Measurements from ENCODE around the gene OXTR. TPM values are rescaled to one million over a fixed set of nuclear protein-coding genes. Genes with fewer than 3 reads are reported as not detected.

Gene OXTR
- total RNA-seq, 4 donors from 2014 or later = 0.30 to 2.0 (median 1.2) TPM

DNA sequence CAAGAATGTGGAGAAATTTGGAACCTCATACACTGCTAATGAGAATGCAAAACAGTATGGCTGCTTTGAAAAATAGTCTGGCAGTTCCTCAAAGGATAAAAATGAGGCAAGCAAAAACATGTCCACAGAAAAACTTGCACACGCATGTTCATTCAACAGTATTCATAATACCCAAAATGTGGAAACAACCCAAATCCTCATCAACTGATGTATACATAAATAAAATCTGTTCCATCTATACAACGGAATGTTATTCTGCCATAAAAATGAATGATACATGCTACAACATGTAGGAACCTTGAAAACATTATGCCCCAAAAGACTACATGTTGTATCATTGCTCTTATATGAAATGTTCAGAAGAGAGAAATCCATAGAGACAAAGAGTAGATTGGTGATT lies 36.4 kb upstream of the OXTR start:
- no peak overlapping the region for H3K4me3 ChIP-seq
- H3K27ac ChIP-seq = no peak overlapping the region
- H3K4me1 ChIP-seq = no peaks in the 10 kb centered on the region
- H3K9me3 ChIP-seq = peaks cover 0 to 14% (median 0%) of the 10 kb centered on the region in 4 donors
- no peaks in the 10 kb centered on the region for H3K27me3 ChIP-seq
- no peak for DNase-seq (ENCODE audit: low spot score in 2 of 2)
- no peaks in the 10 kb centered on the region for H3K36me3 ChIP-seq
- no peak for TF ChIP-seq EP300 (IDR thresholded peaks at IDR 0.05)
- TF ChIP-seq, protein P1, sequence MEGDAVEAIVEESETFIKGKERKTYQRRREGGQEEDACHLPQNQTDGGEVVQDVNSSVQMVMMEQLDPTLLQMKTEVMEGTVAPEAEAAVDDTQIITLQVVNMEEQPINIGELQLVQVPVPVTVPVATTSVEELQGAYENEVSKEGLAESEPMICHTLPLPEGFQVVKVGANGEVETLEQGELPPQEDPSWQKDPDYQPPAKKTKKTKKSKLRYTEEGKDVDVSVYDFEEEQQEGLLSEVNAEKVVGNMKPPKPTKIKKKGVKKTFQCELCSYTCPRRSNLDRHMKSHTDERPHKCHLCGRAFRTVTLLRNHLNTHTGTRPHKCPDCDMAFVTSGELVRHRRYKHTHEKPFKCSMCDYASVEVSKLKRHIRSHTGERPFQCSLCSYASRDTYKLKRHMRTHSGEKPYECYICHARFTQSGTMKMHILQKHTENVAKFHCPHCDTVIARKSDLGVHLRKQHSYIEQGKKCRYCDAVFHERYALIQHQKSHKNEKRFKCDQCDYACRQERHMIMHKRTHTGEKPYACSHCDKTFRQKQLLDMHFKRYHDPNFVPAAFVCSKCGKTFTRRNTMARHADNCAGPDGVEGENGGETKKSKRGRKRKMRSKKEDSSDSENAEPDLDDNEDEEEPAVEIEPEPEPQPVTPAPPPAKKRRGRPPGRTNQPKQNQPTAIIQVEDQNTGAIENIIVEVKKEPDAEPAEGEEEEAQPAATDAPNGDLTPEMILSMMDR (IDR thresholded peaks at IDR 0.05) = no peak
- no peak for TF ChIP-seq POLR2A (IDR thresholded peaks at IDR 0.05)
- 92 to 93% methylated on average over 2 of the region's 2 CpGs for WGBS, 2 donors

DNA sequence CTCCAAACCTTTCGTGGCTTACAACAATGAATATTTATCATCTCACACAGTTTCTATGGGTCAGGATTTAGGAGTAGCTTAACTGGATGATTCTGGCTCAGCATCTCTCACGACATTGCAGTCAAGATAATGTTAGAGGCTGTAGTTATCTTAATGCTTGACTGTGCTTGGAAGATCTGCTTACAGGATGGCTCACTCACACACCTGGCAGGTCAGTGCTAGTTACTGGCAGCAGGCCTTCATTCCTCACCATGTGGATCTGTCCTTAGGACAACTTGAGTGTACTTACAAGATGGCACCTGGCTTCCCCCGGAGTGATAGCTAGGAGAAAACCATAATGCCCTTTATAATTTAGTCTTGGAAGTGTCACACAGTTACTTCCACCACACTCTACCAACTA lies 32.8 kb upstream of the OXTR start:
- no peaks in the 10 kb centered on the region for H3K4me1 ChIP-seq
- peaks cover 0 to 23% (median 0%) of the 10 kb centered on the region in 4 donors for H3K9me3 ChIP-seq
- WGBS, 2 donors = 87 to 89% methylated on average over 3 of the region's 3 CpGs
- no peaks in the 10 kb centered on the region for H3K36me3 ChIP-seq
- DNase-seq (ENCODE audit: low spot score in 2 of 2) = no peak
- no peak overlapping the region for H3K27ac ChIP-seq
- TF ChIP-seq, protein P1 (IDR thresholded peaks at IDR 0.05) = no peak
- TF ChIP-seq EP300 (IDR thresholded peaks at IDR 0.05) (no peak), POLR2A (IDR thresholded peaks at IDR 0.05) (no peak)
- no peak overlapping the region for H3K4me3 ChIP-seq
- no peaks in the 10 kb centered on the region for H3K27me3 ChIP-seq

DNA sequence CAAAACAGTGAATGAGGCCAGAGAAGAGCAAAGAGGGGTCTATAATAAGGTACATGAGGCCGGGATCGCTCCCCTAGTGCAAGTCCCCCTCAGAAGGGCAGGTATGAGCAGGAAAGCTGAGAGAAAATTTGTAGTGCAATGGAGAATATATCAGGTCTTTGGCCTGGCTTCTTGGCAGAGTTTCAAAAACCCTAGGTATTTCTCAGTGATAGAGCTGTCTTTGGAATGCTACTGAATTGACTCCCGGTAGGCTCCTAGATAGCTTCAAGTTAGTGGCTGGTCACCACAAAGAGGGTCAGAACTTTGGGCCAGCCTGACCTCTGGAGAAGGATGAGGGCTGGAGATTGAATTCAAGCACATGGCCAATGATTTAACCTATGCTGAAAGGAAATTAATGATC lies 30.6 kb upstream of the OXTR start:
- Histone ChIP-seq H3K36me3 (no peaks in the 10 kb centered on the region), H3K27me3 (no peaks in the 10 kb centered on the region), H3K27ac (no peak overlapping the region), H3K4me3 (no peak overlapping the region), H3K9me3 (peaks cover 0 to 21% (median 0%) of the 10 kb centered on the region in 4 donors), H3K4me1 (no peaks in the 10 kb centered on the region)
- no peak for TF ChIP-seq POLR2A (IDR thresholded peaks at IDR 0.05)
- TF ChIP-seq, protein P1 (IDR thresholded peaks at IDR 0.05) = no peak
- TF ChIP-seq EP300 (IDR thresholded peaks at IDR 0.05) = no peak
- WGBS, 2 donors = 72 to 86% methylated on average over 3 of the region's 3 CpGs
- DNase-seq (ENCODE audit: low spot score in 2 of 2) = no peak

DNA sequence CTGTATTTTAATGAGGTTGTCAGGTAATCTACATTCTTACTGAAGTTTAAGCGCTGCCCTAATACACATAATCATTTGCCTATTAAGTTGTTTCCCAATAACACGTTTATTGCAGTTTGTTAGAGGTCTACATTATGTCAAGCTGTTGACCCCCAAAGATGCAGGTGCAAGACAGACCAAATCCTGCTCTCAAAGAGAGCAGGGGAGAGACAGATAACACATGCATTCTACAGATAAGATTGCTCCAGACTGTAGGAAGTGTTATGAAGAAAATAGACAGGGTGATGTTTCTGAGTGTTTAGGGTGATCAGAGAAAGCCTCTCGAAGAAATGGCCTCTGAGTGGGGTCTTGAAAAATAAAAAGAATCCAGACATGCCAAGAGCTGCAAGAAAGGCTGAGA lies 24.8 kb upstream of the OXTR start:
- Histone ChIP-seq H3K27ac (no peak overlapping the region), H3K9me3 (peaks cover 0 to 17% (median 0%) of the 10 kb centered on the region in 4 donors), H3K4me3 (no peak overlapping the region), H3K36me3 (no peaks in the 10 kb centered on the region), H3K4me1 (no peaks in the 10 kb centered on the region), H3K27me3 (no peaks in the 10 kb centered on the region)
- TF ChIP-seq POLR2A (IDR thresholded peaks at IDR 0.05) = no peak
- TF ChIP-seq, protein P1 (IDR thresholded peaks at IDR 0.05) = no peak
- TF ChIP-seq EP300 (IDR thresholded peaks at IDR 0.05) = no peak
- no peak for DNase-seq (ENCODE audit: low spot score in 2 of 2)
- 85 to 89% methylated on average over 3 of the region's 3 CpGs for WGBS, 2 donors

DNA sequence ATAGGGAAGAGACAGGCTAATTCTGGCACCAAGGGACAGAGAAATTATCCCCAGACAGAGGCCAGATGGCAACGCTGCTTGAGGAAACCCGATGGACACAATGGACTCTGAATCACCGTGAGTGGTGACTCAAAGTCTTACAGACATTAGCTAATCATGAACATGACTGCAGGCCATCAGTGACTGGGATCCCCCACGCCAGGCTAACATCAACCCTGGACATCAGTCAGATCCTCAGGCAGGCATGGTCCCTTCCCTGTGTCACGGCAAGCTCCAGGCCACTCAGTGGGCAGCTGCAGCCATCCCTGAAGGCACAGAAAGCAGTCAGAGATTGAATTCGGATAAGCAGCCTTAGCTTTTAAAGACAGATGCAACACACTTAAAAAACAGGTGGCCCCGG lies 23.8 kb upstream of the OXTR start:
- TF ChIP-seq EP300 (IDR thresholded peaks at IDR 0.05) (no peak), POLR2A (IDR thresholded peaks at IDR 0.05) (no peak)
- TF ChIP-seq, protein P1 (IDR thresholded peaks at IDR 0.05) = no peak
- H3K4me3 ChIP-seq = no peak overlapping the region
- 82 to 91% methylated on average over 6 to 7 of the region's 7 CpGs for WGBS, 2 donors
- no peak for DNase-seq (ENCODE audit: low spot score in 2 of 2)
- H3K27ac ChIP-seq = no peak overlapping the region
- peaks cover 0 to 28% (median 0%) of the 10 kb centered on the region in 4 donors for H3K9me3 ChIP-seq
- H3K36me3 ChIP-seq = no peaks in the 10 kb centered on the region
- H3K4me1 ChIP-seq = no peaks in the 10 kb centered on the region
- H3K27me3 ChIP-seq = no peaks in the 10 kb centered on the region

Data from tibial nerve (tissue), 4 donors.